Endothelial cell of umbilical vein (primary cell): ENCODE measurements around the gene RASD1. TPM values are rescaled to one million over a fixed set of nuclear protein-coding genes. Genes with fewer than 3 reads are reported as not detected.

Experiments
- BruUV-seq: library from RNA; stranded (reverse); fragments of 400-500 nt; replicated peaks from 2 replicates; lab custom pipeline; 2021; lab: Mats Ljungman, UMichigan
- CTCF ChIA-PET: fragments of 300-600, 350-600 bp; sonication (Branson Sonifier 250); formaldehyde crosslinking; loops from one replicate; lab custom pipeline; 2021; ENCODE audit warnings: antibody characterized with exemption, inconsistent platforms; lab: Charles Lee
- POLR2A ChIA-PET: fragments of 300-600, 350-600 bp; sonication (Branson Sonifier 250); formaldehyde crosslinking; loops from one replicate; lab custom pipeline; 2021; ENCODE audit warnings: antibody characterized with exemption, inconsistent platforms; lab: Charles Lee
- DNase-seq: peaks from one replicate; pipeline ENCODE4 v3.0.0-alpha.2; 2011; ENCODE audit warnings: low read depth, low spot score
- FAIRE-seq: peaks from 2 replicates; lab custom pipeline; 2011; peaks lifted over from hg19 to GRCh38; lab: Jason Lieb, UNC
- H2AFZ ChIP-seq: 2 replicates; pipeline ENCODE4 v1.6.0; 2012; ENCODE audit warnings: low read depth, low read length, control low read depth, inconsistent platforms
- H3K27ac ChIP-seq: 2 replicates; pipeline ENCODE4 v1.5.1; 2011; ENCODE audit warnings: low read depth, mild to moderate bottlenecking, control low read depth, low read length, moderate library complexity; ENCODE audit not compliant: insufficient read depth
- H3K27me3 ChIP-seq, 2 experiments: 2 replicates each; pipeline versions ENCODE4 v1.6.0 to v1.6.1; 2011; ENCODE audit warnings: low read length in 2 of 2, mixed read lengths in 1 of 2; ENCODE audit not compliant: control insufficient read depth in 2 of 2, insufficient read depth in 2 of 2
- H3K36me3 ChIP-seq, 2 experiments: 2 replicates in 1 of 2; 3 replicates in 1 of 2; pipeline ENCODE4 v1.5.1; 2011; ENCODE audit warnings: low read length in 2 of 2, mild to moderate bottlenecking in 1 of 2, moderate library complexity in 1 of 2; ENCODE audit not compliant: control insufficient read depth in 2 of 2, insufficient read depth in 2 of 2; ENCODE audit errors: extremely low read depth in 1 of 2
- H3K4me1 ChIP-seq: 3 replicates; pipeline ENCODE4 v1.5.1; 2011; ENCODE audit warnings: mild to moderate bottlenecking, low read length; ENCODE audit not compliant: control insufficient read depth, insufficient read depth; ENCODE audit errors: extremely low read depth
- H3K4me2 ChIP-seq: 2 replicates; pipeline ENCODE4 v1.6.1; 2011; ENCODE audit warnings: low read length, control low read depth, mixed read lengths; ENCODE audit not compliant: insufficient read depth
- H3K4me3 ChIP-seq, 3 experiments: fragments of 200-600 bp in 1 of 3; sonication (generic), shearing (Covaris generic) in 1 of 3; replicated peaks in 1 of 3; 2 replicates each; pipeline ENCODE4 v1.5.1; 2011 to 2016; ENCODE audit warnings: control low read depth in 3 of 3, low read length in 3 of 3, mild to moderate bottlenecking in 2 of 3, inconsistent platforms in 1 of 3, low read depth in 1 of 3, moderate library complexity in 1 of 3; ENCODE audit not compliant: insufficient read depth in 1 of 3
- H3K79me2 ChIP-seq: 2 replicates; pipeline ENCODE4 v1.6.0; 2012; ENCODE audit warnings: low read length, inconsistent platforms; ENCODE audit not compliant: control insufficient read depth, insufficient read depth
- H3K9ac ChIP-seq: replicated peaks from 2 replicates; pipeline ENCODE3; 2011; ENCODE audit warnings: low read length, control low read depth; ENCODE audit not compliant: insufficient read depth; ENCODE audit errors: extremely low read depth
- H3K9me1 ChIP-seq: replicated peaks from 3 replicates; pipeline ENCODE4 v1.6.0; 2011; ENCODE audit warnings: mild to moderate bottlenecking, low read length; ENCODE audit not compliant: control insufficient read depth, insufficient read depth; ENCODE audit errors: extremely low read depth
- H3K9me3 ChIP-seq: replicated peaks from 2 replicates; pipeline ENCODE4 v1.5.1; 2012; ENCODE audit warnings: low read length, inconsistent platforms; ENCODE audit not compliant: control insufficient read depth, insufficient read depth
- H4K20me1 ChIP-seq: replicated peaks from 2 replicates; pipeline ENCODE3; 2011; ENCODE audit warnings: mild to moderate bottlenecking, low read length; ENCODE audit not compliant: control insufficient read depth, insufficient read depth; ENCODE audit errors: extremely low read depth
- EZH2 ChIP-seq: IDR thresholded peaks from 2 replicates; pipeline ENCODE4 v1.6.1; 2012; ENCODE audit warnings: borderline replicate concordance, low read depth, mild to moderate bottlenecking, moderate library complexity, low read length, inconsistent platforms; ENCODE audit not compliant: severe bottlenecking
- FOS ChIP-seq: IDR thresholded peaks from 2 replicates; pipeline ENCODE4 v1.6.1; 2011; ENCODE audit warnings: mild to moderate bottlenecking, low read length, moderate library complexity, borderline replicate concordance; ENCODE audit not compliant: insufficient read depth
- GATA2 ChIP-seq: IDR thresholded peaks from 2 replicates; pipeline ENCODE4 v1.7.0; 2011; ENCODE audit warnings: low read depth, mild to moderate bottlenecking, moderate library complexity, mixed read lengths, low read length; ENCODE audit not compliant: insufficient read length, insufficient read depth
- JUN ChIP-seq: IDR thresholded peaks from 2 replicates; pipeline ENCODE4 v1.6.1; 2011; ENCODE audit warnings: borderline replicate concordance, low read depth; ENCODE audit not compliant: insufficient read length, insufficient read depth
- MYC ChIP-seq: IDR thresholded peaks from one replicate; pipeline ENCODE4 v1.6.1; 2011; ENCODE audit warnings: mild to moderate bottlenecking, low read depth, low read length
- POLR2A ChIP-seq: IDR thresholded peaks from 2 replicates; pipeline ENCODE4 v1.6.1; 2012; ENCODE audit warnings: low read depth, mild to moderate bottlenecking, control low read depth, low read length
- POLR2AphosphoS5 ChIP-seq: IDR thresholded peaks from 2 replicates; pipeline ENCODE4 v1.6.1; 2012; ENCODE audit warnings: low read depth, mild to moderate bottlenecking, control low read depth, low read length, moderate library complexity; ENCODE audit not compliant: insufficient read depth
- dilution Hi-C: fragments of 300-500 bp; cut with MboI; formaldehyde crosslinking; loops from one replicate; pipeline ENCODE4 v1.15.0; 2019; ENCODE audit warnings: low sequenced_read_pairs; ENCODE audit not compliant: extremely low pct_ligation_motif_present
- intact Hi-C: fragments of 100-400 bp; cut with micrococcal nuclease; formaldehyde crosslinking; loops from one replicate; pipeline ENCODE4 v1.10.0; 2022
- polyA plus RNA-seq, 4 experiments: library from polyadenylated mRNA; depleted of rRNA in 3 of 4; stranded (reverse) in 3 of 4; unstranded in 1 of 4; fragments of >200 nt; gene quantifications; 2 replicates each; pipeline versions ENCODE4 v1.2.1 to v1.2.3, GENCODE V29; 2011 to 2012; ENCODE audit warnings: missing spikeins in 1 of 4
- total RNA-seq: library from RNA; stranded (reverse); gene quantifications from 2 replicates; pipeline ENCODE4 v1.2.3, GENCODE V29; 2021
- TF ChIP-seq, protein P1 (sequence below): IDR thresholded peaks from 2 replicates; pipeline ENCODE4 v1.6.1; 2011; ENCODE audit not compliant: insufficient read depth, insufficient read length
- TF ChIP-seq, protein P2 (sequence below), 2 donors: IDR thresholded peaks; 1 replicate in 1 of 2; 2 replicates in 1 of 2; pipeline ENCODE4 v1.5.1; 2011; ENCODE audit warnings: low read length in 2 of 2, mild to moderate bottlenecking in 2 of 2, moderate library complexity in 2 of 2, control low read depth in 1 of 2, inconsistent platforms in 1 of 2, low read depth in 1 of 2; ENCODE audit not compliant: insufficient read depth in 1 of 2; ENCODE audit errors: extremely low read depth in 1 of 2

Gene RASD1
- total and polyA plus RNA-seq, 2 donors (not counting 3 experiments of a cell fraction or from before 2014, with no cell fraction given) = 4.2 to 15.7 TPM

DNA sequence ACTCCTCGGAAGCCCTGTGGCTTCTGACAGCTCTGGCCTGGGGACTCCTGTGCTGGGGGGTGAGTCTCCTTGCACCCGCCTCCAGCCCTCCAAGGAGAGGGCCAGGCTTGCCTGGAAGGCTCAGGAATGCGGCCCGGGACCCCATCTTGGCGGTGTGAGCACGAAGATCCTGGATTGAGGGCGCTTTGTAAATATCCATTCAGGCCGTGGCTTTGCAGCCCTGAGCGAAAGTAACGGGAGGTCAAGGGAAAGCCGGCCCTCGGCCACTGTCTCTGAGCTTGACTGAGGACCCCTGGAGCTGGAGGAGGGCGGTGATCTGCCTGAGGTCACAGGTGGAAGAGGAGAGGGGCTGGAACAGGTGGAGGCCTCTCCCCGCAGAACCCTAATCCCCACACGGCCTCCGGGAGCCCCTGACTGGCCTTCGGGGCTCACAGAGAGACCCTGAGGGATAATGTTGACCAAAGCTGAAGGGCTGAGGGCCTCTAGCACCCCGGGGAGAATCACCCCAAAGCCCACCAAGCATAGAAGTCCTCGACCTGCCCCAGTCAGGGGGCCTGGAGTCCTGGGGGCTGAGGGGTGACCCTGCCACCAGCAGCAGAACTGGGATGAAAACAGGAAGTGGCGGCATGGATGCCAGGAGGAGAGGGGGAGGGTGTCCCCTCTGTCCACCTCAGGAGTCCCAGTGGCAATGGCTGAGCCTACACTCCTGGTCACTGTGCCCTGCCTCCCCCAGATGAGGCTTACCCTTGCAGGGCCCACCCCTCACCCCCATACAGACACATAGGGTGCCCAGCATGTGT is 8.3 kb upstream of the RASD1 start:
- intact Hi-C loops = no loop called here
- H3K9me3 ChIP-seq = no peaks in the 10 kb centered on the region
- no peaks in the 10 kb centered on the region for H3K36me3 ChIP-seq
- no TSS peak for BruUV-seq
- H3K9ac ChIP-seq = no peak overlapping the region
- ChIA-PET CTCF (interaction anchor here (1.3 to 4.0 kb wide), 3 partner anchors 8 to 148 kb away, joined by 3 to 33 read pairs (median 6); partner anchors contain the start of gene RASD1), POLR2A (interaction anchor here (1.4 kb wide), 1 partner anchor 8 kb away, joined by 3 read pairs; the partner anchor contains the start of gene RASD1)
- H3K27me3 ChIP-seq = no peaks in the 10 kb centered on the region
- H3K27ac ChIP-seq = no peak overlapping the region
- no peaks in the 10 kb centered on the region for H3K4me1 ChIP-seq
- no peak overlapping the region for H3K4me3 ChIP-seq
- no peaks in the 10 kb centered on the region for H4K20me1 ChIP-seq
- dilution Hi-C loops = no loop called here
- no peak for FAIRE-seq
- H3K79me2 ChIP-seq = no peaks in the 10 kb centered on the region
- no peak for TF ChIP-seq POLR2AphosphoS5
- TF ChIP-seq, protein P1, sequence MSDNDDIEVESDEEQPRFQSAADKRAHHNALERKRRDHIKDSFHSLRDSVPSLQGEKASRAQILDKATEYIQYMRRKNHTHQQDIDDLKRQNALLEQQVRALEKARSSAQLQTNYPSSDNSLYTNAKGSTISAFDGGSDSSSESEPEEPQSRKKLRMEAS = no peak
- TF ChIP-seq, protein P2, sequence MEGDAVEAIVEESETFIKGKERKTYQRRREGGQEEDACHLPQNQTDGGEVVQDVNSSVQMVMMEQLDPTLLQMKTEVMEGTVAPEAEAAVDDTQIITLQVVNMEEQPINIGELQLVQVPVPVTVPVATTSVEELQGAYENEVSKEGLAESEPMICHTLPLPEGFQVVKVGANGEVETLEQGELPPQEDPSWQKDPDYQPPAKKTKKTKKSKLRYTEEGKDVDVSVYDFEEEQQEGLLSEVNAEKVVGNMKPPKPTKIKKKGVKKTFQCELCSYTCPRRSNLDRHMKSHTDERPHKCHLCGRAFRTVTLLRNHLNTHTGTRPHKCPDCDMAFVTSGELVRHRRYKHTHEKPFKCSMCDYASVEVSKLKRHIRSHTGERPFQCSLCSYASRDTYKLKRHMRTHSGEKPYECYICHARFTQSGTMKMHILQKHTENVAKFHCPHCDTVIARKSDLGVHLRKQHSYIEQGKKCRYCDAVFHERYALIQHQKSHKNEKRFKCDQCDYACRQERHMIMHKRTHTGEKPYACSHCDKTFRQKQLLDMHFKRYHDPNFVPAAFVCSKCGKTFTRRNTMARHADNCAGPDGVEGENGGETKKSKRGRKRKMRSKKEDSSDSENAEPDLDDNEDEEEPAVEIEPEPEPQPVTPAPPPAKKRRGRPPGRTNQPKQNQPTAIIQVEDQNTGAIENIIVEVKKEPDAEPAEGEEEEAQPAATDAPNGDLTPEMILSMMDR (IDR thresholded peaks at IDR 0.05; ENCODE audit: extremely low read depth in 1 of 2, insufficient read depth in 1 of 2, low read depth in 1 of 2, low read length in 2 of 2) = no peak
- no peak for TF ChIP-seq EZH2
- no peak for TF ChIP-seq JUN
- no peak for TF ChIP-seq POLR2A
- TF ChIP-seq GATA2 = no peak
- no peak for TF ChIP-seq MYC
- TF ChIP-seq FOS = no peak
- DNase-seq = no peak
- no peaks in the 10 kb centered on the region for H3K9me1 ChIP-seq
- no peak overlapping the region for H3K4me2 ChIP-seq
- no peak overlapping the region for H2AFZ ChIP-seq
